ENCODE data around the gene QSOX2. TPM values are rescaled to one million over a fixed set of nuclear protein-coding genes. Genes with fewer than 3 reads are reported as not detected.

The QSOX2 gene
- polyA plus RNA-seq, 4 donors = 1.4 to 11.0 (median 4.3) TPM

DNA sequence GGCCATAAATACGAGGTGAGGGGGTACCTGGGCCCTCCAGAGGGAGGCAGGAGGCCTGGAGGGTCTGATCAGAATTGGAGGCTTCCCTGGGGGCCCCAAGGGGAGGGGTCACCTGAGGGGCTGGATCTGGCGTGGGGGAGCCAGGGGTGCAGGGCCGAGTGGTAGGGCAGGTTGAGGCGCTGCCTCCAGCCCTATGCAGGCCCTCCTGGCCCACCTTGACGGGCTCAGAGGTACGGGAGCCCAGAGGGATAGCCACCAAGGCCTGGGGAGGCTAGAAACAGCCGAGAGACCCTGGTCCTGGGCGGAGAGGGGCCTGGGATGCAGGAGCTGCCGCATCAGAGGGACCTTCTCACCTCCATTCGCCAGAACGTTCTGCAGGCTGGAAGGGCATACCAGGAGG lies 65.0 kb downstream of the QSOX2 start:
- FAIRE-seq = no peak
- WGBS, 3 donors = 69 to 78% (median 73%) methylated on average over 11 of the region's 11 CpGs

DNA sequence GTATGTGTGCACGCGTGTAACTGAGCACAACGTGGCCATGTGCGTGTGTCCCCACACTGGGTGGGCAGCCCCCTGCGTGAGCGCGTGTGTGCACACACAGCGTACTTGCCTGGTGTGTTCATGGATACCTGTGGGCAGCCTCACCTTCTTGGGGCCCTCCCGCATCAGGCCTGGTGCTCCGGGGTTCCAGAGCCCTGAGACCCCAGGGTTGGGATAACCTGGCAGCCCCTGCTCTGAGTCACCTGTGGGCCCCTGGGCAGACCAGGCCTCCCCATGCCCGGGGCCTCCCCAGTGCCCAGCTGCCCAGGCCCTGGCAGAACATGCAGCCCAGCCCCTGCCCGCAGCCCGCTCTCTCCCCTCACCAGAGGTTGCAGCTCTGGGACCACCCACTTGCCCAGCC lies 65.9 kb downstream of the QSOX2 start:
- FAIRE-seq = no peak
- Histone ChIP-seq H3K9me3 (ENCODE audit: control insufficient read depth in 2 of 2, insufficient read depth in 1 of 2, low read depth in 1 of 2, low read length in 1 of 2) (no peaks in the 10 kb centered on the region), H3K4me3 (ENCODE audit: low read depth in 1 of 3, low read length in 3 of 3) (no peak overlapping the region), H3K27ac (ENCODE audit: low read depth in 1 of 3, low read length in 2 of 3) (no peak overlapping the region), H3K36me3 (ENCODE audit: control insufficient read depth in 3 of 3, insufficient read depth in 2 of 3, low read depth in 1 of 3, low read length in 3 of 3) (no peaks in the 10 kb centered on the region), H3K4me1 (ENCODE audit: control insufficient read depth in 3 of 3, insufficient read depth in 2 of 3, low read depth in 1 of 3, low read length in 2 of 3) (peaks cover 0 to 9% (median 0%) of the 10 kb centered on the region in 3 donors), H3K27me3 (ENCODE audit: control insufficient read depth in 3 of 3, insufficient read depth in 3 of 3, low read length in 3 of 3) (peaks cover 0 to 4% (median under 1%) of the 10 kb centered on the region in 3 donors)
- 92 to 97% (median 95%) methylated on average over 13 of the region's 13 CpGs for WGBS, 3 donors
- no peak for DNase-seq

More for the DNA sequence above, 65.0 kb downstream of the QSOX2 start:
- no peak for DNase-seq
- Histone ChIP-seq H3K36me3 (ENCODE audit: control insufficient read depth in 3 of 3, insufficient read depth in 2 of 3, low read depth in 1 of 3, low read length in 3 of 3) (no peaks in the 10 kb centered on the region), H3K9me3 (ENCODE audit: control insufficient read depth in 2 of 2, insufficient read depth in 1 of 2, low read depth in 1 of 2, low read length in 1 of 2) (no peaks in the 10 kb centered on the region), H3K4me3 (ENCODE audit: low read depth in 1 of 3, low read length in 3 of 3) (no peak overlapping the region), H3K4me1 (ENCODE audit: control insufficient read depth in 3 of 3, insufficient read depth in 2 of 3, low read depth in 1 of 3, low read length in 2 of 3) (peaks cover 0 to 9% (median 0%) of the 10 kb centered on the region in 3 donors), H3K27ac (ENCODE audit: low read depth in 1 of 3, low read length in 2 of 3) (no peak overlapping the region), H3K27me3 (ENCODE audit: control insufficient read depth in 3 of 3, insufficient read depth in 3 of 3, low read length in 3 of 3) (peaks cover 0 to 7% (median 4%) of the 10 kb centered on the region in 3 donors)

DNA sequence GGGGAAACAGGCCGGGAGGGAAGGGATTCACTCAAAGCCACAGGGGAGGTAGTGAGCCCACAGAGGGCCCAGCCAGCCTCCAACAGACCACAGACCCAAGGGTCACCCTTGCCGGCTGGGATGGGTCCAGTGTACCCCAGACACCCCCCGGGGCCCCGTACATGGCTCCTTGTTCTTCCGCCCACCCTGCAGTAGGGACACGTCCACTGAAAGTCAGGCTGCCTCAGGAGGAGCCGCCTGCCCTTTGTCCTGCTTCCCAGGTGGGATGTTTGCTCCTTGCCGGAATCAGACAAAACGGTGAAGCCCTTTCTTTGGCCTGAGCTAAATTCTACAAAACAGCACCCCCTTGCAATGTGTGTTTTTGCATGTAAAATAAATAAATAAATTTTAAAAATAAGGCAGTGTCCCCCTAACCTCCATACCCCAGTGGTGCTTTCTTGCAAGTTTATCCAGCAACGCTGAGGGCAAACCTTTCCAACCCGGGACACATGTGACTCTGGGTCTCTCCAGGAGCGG lies 66.5 kb downstream of the QSOX2 start:
- Histone ChIP-seq H3K27me3 (ENCODE audit: control insufficient read depth in 3 of 3, insufficient read depth in 3 of 3, low read length in 3 of 3) (peaks cover 0 to 4% (median 0%) of the 10 kb centered on the region in 3 donors), H3K27ac (ENCODE audit: low read depth in 1 of 3, low read length in 2 of 3) (no peak overlapping the region), H3K4me1 (ENCODE audit: control insufficient read depth in 3 of 3, insufficient read depth in 2 of 3, low read depth in 1 of 3, low read length in 2 of 3) (peaks cover 0 to 9% (median 0%) of the 10 kb centered on the region in 3 donors), H3K36me3 (ENCODE audit: control insufficient read depth in 3 of 3, insufficient read depth in 2 of 3, low read depth in 1 of 3, low read length in 3 of 3) (no peaks in the 10 kb centered on the region), H3K4me3 (ENCODE audit: low read depth in 1 of 3, low read length in 3 of 3) (no peak overlapping the region), H3K9me3 (ENCODE audit: control insufficient read depth in 2 of 2, insufficient read depth in 1 of 2, low read depth in 1 of 2, low read length in 1 of 2) (no peaks in the 10 kb centered on the region)
- WGBS, 3 donors = 33 to 45% (median 39%) methylated on average over 12 of the region's 12 CpGs
- no peak for DNase-seq
- FAIRE-seq = no peak

GRCh38 chr9:136178773-136179075 lies 66.9 kb downstream of the QSOX2 start:
- 10 to 33% (median 20%) methylated on average over 7 to 8 of the region's 8 CpGs for WGBS, 3 donors
- H3K27me3 ChIP-seq (ENCODE audit: control insufficient read depth in 3 of 3, insufficient read depth in 3 of 3, low read length in 3 of 3) = peaks cover 0 to 4% (median 0%) of the 10 kb centered on the region in 3 donors

GRCh38 chr9:136178061-136178772 lies 67.4 kb downstream of the QSOX2 start:
- H3K27ac ChIP-seq (ENCODE audit: low read depth in 1 of 3, low read length in 2 of 3) = no peak overlapping the region
- no peak for FAIRE-seq
- WGBS, 3 donors = 77 to 82% (median 80%) methylated on average over 19 to 21 of the region's 21 CpGs

More at GRCh38 chr9:136178773-136179075, 66.9 kb downstream of the QSOX2 start:
- Histone ChIP-seq H3K4me1 (ENCODE audit: control insufficient read depth in 3 of 3, insufficient read depth in 2 of 3, low read depth in 1 of 3, low read length in 2 of 3) (peaks cover 0 to 9% (median 0%) of the 10 kb centered on the region in 3 donors), H3K9me3 (ENCODE audit: control insufficient read depth in 2 of 2, insufficient read depth in 1 of 2, low read depth in 1 of 2, low read length in 1 of 2) (no peaks in the 10 kb centered on the region), H3K4me3 (ENCODE audit: low read depth in 1 of 3, low read length in 3 of 3) (no peak overlapping the region), H3K36me3 (ENCODE audit: control insufficient read depth in 3 of 3, insufficient read depth in 2 of 3, low read depth in 1 of 3, low read length in 3 of 3) (no peaks in the 10 kb centered on the region), H3K27ac (ENCODE audit: low read depth in 1 of 3, low read length in 2 of 3) (no peak overlapping the region)
- no peak for DNase-seq
- no peak for FAIRE-seq

DNA sequence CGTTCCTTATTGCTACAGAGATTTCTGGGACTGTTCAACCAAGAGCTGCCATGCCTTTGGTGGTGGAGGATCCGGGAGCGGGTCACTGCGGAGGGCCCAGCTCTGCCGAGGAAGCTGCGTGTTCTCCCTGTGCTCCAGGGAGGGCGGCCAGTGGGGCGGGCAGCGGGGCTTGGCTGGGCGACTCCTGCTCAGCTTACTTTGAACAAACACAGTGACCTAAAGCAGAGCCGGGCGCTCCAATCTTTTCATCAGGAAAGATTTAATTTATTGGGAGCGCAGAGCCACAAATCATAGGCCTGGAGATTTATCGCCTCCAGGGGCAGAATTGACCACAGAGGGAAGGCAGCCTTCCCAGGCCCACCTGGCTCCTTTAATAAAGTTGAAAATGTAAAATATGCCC lies 68.4 kb downstream of the QSOX2 start:
- H3K4me1 ChIP-seq (ENCODE audit: control insufficient read depth in 3 of 3, insufficient read depth in 2 of 3, low read depth in 1 of 3, low read length in 2 of 3) = peaks cover 0 to 3% (median 0%) of the 10 kb centered on the region in 3 donors
- no peak overlapping the region for H3K4me3 ChIP-seq (ENCODE audit: low read depth in 1 of 3, low read length in 3 of 3)
- 82 to 89% (median 88%) methylated on average over 14 of the region's 14 CpGs for WGBS, 3 donors
- H3K27ac ChIP-seq (ENCODE audit: low read depth in 1 of 3, low read length in 2 of 3) = no peak overlapping the region
- no peaks in the 10 kb centered on the region for H3K27me3 ChIP-seq (ENCODE audit: control insufficient read depth in 3 of 3, insufficient read depth in 3 of 3, low read length in 3 of 3)
- H3K36me3 ChIP-seq (ENCODE audit: control insufficient read depth in 3 of 3, insufficient read depth in 2 of 3, low read depth in 1 of 3, low read length in 3 of 3) = no peaks in the 10 kb centered on the region
- DNase-seq (no peak), FAIRE-seq (no peak)
- no peaks in the 10 kb centered on the region for H3K9me3 ChIP-seq (ENCODE audit: control insufficient read depth in 2 of 2, insufficient read depth in 1 of 2, low read depth in 1 of 2, low read length in 1 of 2)

More at GRCh38 chr9:136178061-136178772, 67.4 kb downstream of the QSOX2 start:
- Histone ChIP-seq H3K36me3 (ENCODE audit: control insufficient read depth in 3 of 3, insufficient read depth in 2 of 3, low read depth in 1 of 3, low read length in 3 of 3) (no peaks in the 10 kb centered on the region), H3K27me3 (ENCODE audit: control insufficient read depth in 3 of 3, insufficient read depth in 3 of 3, low read length in 3 of 3) (peaks cover 0 to under 1% (median 0%) of the 10 kb centered on the region in 3 donors), H3K4me1 (ENCODE audit: control insufficient read depth in 3 of 3, insufficient read depth in 2 of 3, low read depth in 1 of 3, low read length in 2 of 3) (peaks cover 0 to 9% (median 0%) of the 10 kb centered on the region in 3 donors), H3K9me3 (ENCODE audit: control insufficient read depth in 2 of 2, insufficient read depth in 1 of 2, low read depth in 1 of 2, low read length in 1 of 2) (no peaks in the 10 kb centered on the region), H3K4me3 (ENCODE audit: low read depth in 1 of 3, low read length in 3 of 3) (no peak overlapping the region)
- no peak for DNase-seq

- FAIRE-seq = no peak
- no peak overlapping the region for H3K27ac ChIP-seq (ENCODE audit: low read depth in 1 of 3, low read length in 2 of 3)
- no peaks in the 10 kb centered on the region for H3K27me3 ChIP-seq (ENCODE audit: control insufficient read depth in 3 of 3, insufficient read depth in 3 of 3, low read length in 3 of 3)
- no peaks in the 10 kb centered on the region for H3K9me3 ChIP-seq (ENCODE audit: control insufficient read depth in 2 of 2, insufficient read depth in 1 of 2, low read depth in 1 of 2, low read length in 1 of 2)
- DNase-seq = no peak
- H3K4me3 ChIP-seq (ENCODE audit: low read depth in 1 of 3, low read length in 3 of 3) = no peak overlapping the region
- H3K4me1 ChIP-seq (ENCODE audit: control insufficient read depth in 3 of 3, insufficient read depth in 2 of 3, low read depth in 1 of 3, low read length in 2 of 3) = peaks cover 0 to 12% (median 0%) of the 10 kb centered on the region in 3 donors
- H3K36me3 ChIP-seq (ENCODE audit: control insufficient read depth in 3 of 3, insufficient read depth in 2 of 3, low read depth in 1 of 3, low read length in 3 of 3) = no peaks in the 10 kb centered on the region
- 57 to 63% (median 62%) methylated on average over 12 of the region's 12 CpGs for WGBS, 3 donors
Measured at GRCh38 chr9:136175616-136176197, 69.9 kb downstream of the QSOX2 start.

- Histone ChIP-seq H3K9me3 (ENCODE audit: control insufficient read depth in 2 of 2, insufficient read depth in 1 of 2, low read depth in 1 of 2, low read length in 1 of 2) (no peaks in the 10 kb centered on the region), H3K36me3 (ENCODE audit: control insufficient read depth in 3 of 3, insufficient read depth in 2 of 3, low read depth in 1 of 3, low read length in 3 of 3) (no peaks in the 10 kb centered on the region), H3K27ac (ENCODE audit: low read depth in 1 of 3, low read length in 2 of 3) (no peak overlapping the region), H3K27me3 (ENCODE audit: control insufficient read depth in 3 of 3, insufficient read depth in 3 of 3, low read length in 3 of 3) (no peaks in the 10 kb centered on the region), H3K4me3 (ENCODE audit: low read depth in 1 of 3, low read length in 3 of 3) (no peak overlapping the region), H3K4me1 (ENCODE audit: control insufficient read depth in 3 of 3, insufficient read depth in 2 of 3, low read depth in 1 of 3, low read length in 2 of 3) (peaks cover 0 to 19% (median 0%) of the 10 kb centered on the region in 3 donors)
- DNase-seq (no peak), FAIRE-seq (no peak)
- 51 to 63% (median 61%) methylated on average over 8 of the region's 8 CpGs for WGBS, 3 donors
Measured at GRCh38 chr9:136174779-136175615, 70.6 kb downstream of the QSOX2 start.

All from small intestine (tissue), 7 donors.